ENCODE data around the gene EXOC3L1. TPM values are rescaled to one million over a fixed set of nuclear protein-coding genes. Genes with fewer than 3 reads are reported as not detected.

Gene EXOC3L1
- total RNA-seq, 1 experiment from 2014 or later: not detected

GRCh38 chr16:67157106-67157748, 32.7 kb downstream of the EXOC3L1 start:
- ChIA-PET CTCF (interaction anchor here (0.5 kb wide), 1 partner anchor 13 kb away, joined by 3 read pairs; the partner anchor contains the start of gene NOL3), POLR2A (ENCODE audit: unreplicated experiment) (interaction anchor here (0.5 kb wide), 1 partner anchor 1580 kb away, joined by 6 read pairs; no protein-coding TSS in a partner anchor)
- intact Hi-C loops (cut with micrococcal nuclease): loop anchor here (5.0 kb wide), 1 partner anchor 205 kb away; no protein-coding TSS in a partner anchor
- Histone ChIP-seq H3K27ac (ENCODE audit: low read length) (no peak overlapping the region), H4K20me1 (ENCODE audit: low read length) (no peaks in the 10 kb centered on the region), H3K27me3 (ENCODE audit: low read length) (no peaks in the 10 kb centered on the region), H3K9me3 (ENCODE audit: low read length) (no peaks in the 10 kb centered on the region), H3K4me1 (ENCODE audit: insufficient read depth, low read length) (peaks cover 20% of the 10 kb centered on the region), H3K4me3 (ENCODE audit: low read length) (no peak overlapping the region), H3K9ac (ENCODE audit: low read length) (no peak overlapping the region), H3K9me2 (replicated peaks; ENCODE audit: low read length) (no peaks in the 10 kb centered on the region), H3F3A (ENCODE audit: low read length, unreplicated experiment) (no peaks in the 10 kb centered on the region), H2AFZ (ENCODE audit: low read length) (no peak overlapping the region), H3K79me2 (ENCODE audit: low read length) (no peaks in the 10 kb centered on the region), H3K36me3 (ENCODE audit: low read depth, low read length) (no peaks in the 10 kb centered on the region), H3K4me2 (ENCODE audit: low read length) (no peak overlapping the region)
- ATAC-seq (no peak), DNase-seq (no peak)
- TF ChIP-seq EZH2 (IDR thresholded peaks at IDR 0.05; ENCODE audit: low read length, unreplicated experiment) (no peak), CTCF (conservative IDR thresholded peaks at IDR 0.05; ENCODE audit: low read depth, low read length) (no peak), EZH2phosphoT487 (IDR thresholded peaks at IDR 0.05; ENCODE audit: borderline replicate concordance, low read length) (no peak)
- no TSS peak for BruUV-seq (replicated peaks)

- H3K27me3 ChIP-seq (ENCODE audit: low read length): no peaks in the 10 kb centered on the region
- H3K27ac ChIP-seq (ENCODE audit: low read length): no peak overlapping the region
- no peak overlapping the region for H3K9ac ChIP-seq (ENCODE audit: low read length)
- DNase-seq (no peak), ATAC-seq (no peak)
- H4K20me1 ChIP-seq (ENCODE audit: low read length): no peaks in the 10 kb centered on the region
- POLR2A ChIA-PET (ENCODE audit: unreplicated experiment): interaction anchor here (0.5 kb wide), 1 partner anchor 1579 kb away, joined by 6 read pairs; no protein-coding TSS in a partner anchor
- peaks cover 13% of the 10 kb centered on the region for H3K4me1 ChIP-seq (ENCODE audit: insufficient read depth, low read length)
- H3K4me2 ChIP-seq (ENCODE audit: low read length): no peak overlapping the region
- intact Hi-C loops (cut with micrococcal nuclease): loop anchor here (5.0 kb wide), 1 partner anchor 204 kb away; no protein-coding TSS in a partner anchor
- H3K36me3 ChIP-seq (ENCODE audit: low read depth, low read length): no peaks in the 10 kb centered on the region
- H3K9me2 ChIP-seq (replicated peaks; ENCODE audit: low read length): no peaks in the 10 kb centered on the region
- CTCF ChIA-PET: no interaction called here
- no TSS peak for BruUV-seq (replicated peaks)
- no peaks in the 10 kb centered on the region for H3K9me3 ChIP-seq (ENCODE audit: low read length)
- H2AFZ ChIP-seq (ENCODE audit: low read length): no peak overlapping the region
- no peak for TF ChIP-seq EZH2phosphoT487 (IDR thresholded peaks at IDR 0.05; ENCODE audit: borderline replicate concordance, low read length)
- TF ChIP-seq EZH2 (IDR thresholded peaks at IDR 0.05; ENCODE audit: low read length, unreplicated experiment): no peak
- no peak for TF ChIP-seq CTCF (conservative IDR thresholded peaks at IDR 0.05; ENCODE audit: low read depth, low read length)
- no peaks in the 10 kb centered on the region for H3K79me2 ChIP-seq (ENCODE audit: low read length)
- no peak overlapping the region for H3K4me3 ChIP-seq (ENCODE audit: low read length)
- H3F3A ChIP-seq (ENCODE audit: low read length, unreplicated experiment): no peaks in the 10 kb centered on the region
These were observed 33.6 kb downstream of the EXOC3L1 start for GRCh38 chr16:67156143-67156844.
